ENCODE measurements around the gene RENBP.
A peak's percentile ranks its signal among the peaks of the same experiment; 100 is the strongest.

The RENBP gene

GRCh38 chrX:153905481-153906095 lies 38.9 kb downstream of the RENBP start:
- no peak for DNase-seq (ENCODE audit: insufficient read length, low spot score)
- no peak for TF ChIP-seq TAF1 (IDR thresholded peaks at IDR 0.05; ENCODE audit: low read depth, low read length)
- TF ChIP-seq POLR2A (IDR thresholded peaks at IDR 0.05; ENCODE audit: low read depth, low read length), result no peak
- TF ChIP-seq POU2F2 (IDR thresholded peaks at IDR 0.05; ENCODE audit: low read depth, low read length), result no peak
- TF ChIP-seq SPI1 (IDR thresholded peaks at IDR 0.05; ENCODE audit: low read depth, low read length), result no peak
- TF ChIP-seq POLR2AphosphoS5 (IDR thresholded peaks at IDR 0.05; ENCODE audit: low read depth, low read length), result no peak
- no peak for TF ChIP-seq PAX5 (IDR thresholded peaks at IDR 0.05; ENCODE audit: insufficient read depth, low read length, severe bottlenecking)
- FAIRE-seq, result no peak

DNA sequence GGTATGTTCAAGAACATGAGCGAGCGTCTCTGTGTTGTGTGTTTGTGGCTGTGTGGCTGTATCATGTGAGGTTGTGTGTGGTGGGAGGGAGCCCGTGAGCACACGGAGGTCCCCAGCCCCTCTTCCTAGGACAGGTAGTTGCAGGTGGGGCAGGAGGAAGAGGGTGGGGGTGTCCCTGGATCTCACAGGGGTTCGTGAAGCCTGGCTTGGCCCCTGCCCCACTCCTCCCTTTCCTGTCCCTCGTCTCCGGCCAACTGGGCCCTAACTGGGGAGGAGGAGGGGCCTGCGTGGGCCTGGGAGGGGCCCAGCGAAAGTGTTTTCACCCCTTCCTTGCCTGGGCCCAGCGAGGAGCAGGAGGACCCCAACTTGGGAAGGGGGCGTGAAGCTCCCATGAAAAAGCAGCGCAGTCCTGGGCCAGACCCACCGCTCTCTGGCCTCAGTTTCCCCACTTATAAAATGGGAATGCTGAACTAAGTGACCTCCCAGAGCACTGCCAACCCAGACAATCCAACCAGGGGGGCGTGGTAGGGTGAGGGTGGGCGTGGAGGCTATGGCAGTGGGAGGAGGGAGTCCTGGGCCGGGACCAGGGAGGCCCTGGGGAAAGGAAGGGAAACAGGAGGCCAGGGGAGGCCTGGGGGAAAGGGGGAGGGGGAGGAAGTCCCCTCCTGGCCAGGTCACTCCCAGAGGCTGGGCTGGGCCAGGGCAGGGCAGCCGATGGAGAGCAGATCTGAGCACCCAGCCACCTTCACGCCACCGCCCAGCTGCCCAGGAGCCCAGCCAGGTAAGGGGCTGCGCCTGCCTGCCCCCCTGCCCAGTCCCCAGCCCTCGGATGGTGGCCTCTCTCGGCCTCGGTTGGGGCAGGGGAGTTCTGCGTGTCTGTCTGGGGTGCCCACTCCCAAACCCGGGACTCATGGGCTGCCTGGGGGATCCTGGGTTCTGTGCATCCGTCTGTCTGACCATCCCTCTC lies 40.2 kb downstream of the RENBP start, which contains the start of gene AVPR2:
Gene AVPR2 (plus strand): TSS at position 683 of the 967 bp plus-strand sequence. CDS start 473 bp downstream, outside the sequence.
- DNase-seq (ENCODE audit: insufficient read length, low spot score) (no peak), FAIRE-seq (peak; percentile 23)
- TF ChIP-seq SPI1 (IDR thresholded peaks at IDR 0.05; ENCODE audit: low read depth, low read length) (no peak), POLR2AphosphoS5 (IDR thresholded peaks at IDR 0.05; ENCODE audit: low read depth, low read length) (no peak), PAX5 (IDR thresholded peaks at IDR 0.05; ENCODE audit: insufficient read depth, low read length, severe bottlenecking) (no peak), TAF1 (IDR thresholded peaks at IDR 0.05; ENCODE audit: low read depth, low read length) (no peak), POLR2A (IDR thresholded peaks at IDR 0.05; ENCODE audit: low read depth, low read length) (no peak), POU2F2 (IDR thresholded peaks at IDR 0.05; ENCODE audit: low read depth, low read length) (no peak)

DNA sequence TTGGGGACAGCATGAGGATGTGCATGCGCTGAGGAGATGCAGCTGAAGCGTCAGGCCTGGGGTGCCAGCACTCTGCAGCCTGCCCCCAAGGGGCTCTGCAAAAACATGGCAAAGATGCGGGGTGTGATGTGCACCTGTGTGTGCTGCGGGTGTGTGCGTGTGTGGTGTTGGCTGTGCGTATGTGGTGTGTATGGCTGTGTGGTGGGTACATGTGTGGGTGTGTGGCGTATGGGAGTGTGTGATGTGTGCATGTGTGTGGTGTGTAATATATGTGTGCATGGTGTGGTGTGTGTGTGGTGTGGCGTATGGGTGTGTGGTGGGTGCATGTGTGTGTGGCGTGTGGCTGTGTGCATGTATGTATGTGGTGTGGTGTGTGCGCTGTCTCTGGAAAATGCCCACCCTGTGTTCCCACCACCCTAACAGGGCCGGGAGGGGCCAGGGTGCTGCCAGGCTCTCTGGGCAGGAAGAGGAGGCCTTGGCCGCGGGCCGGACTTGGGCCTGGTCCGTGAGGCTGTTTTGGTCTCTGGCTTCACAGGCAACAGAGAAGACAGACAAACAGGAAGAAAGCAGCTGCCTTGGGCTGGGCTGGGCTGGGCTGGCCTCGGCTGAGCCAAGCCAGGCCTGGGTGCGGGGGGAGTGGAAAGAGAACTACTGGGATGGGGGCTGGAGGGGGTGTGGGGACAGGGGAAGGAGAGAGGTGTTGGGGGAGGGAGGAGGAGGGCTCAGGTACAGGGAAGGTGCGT lies 41.0 kb downstream of the RENBP start:
- TF ChIP-seq POU2F2 (IDR thresholded peaks at IDR 0.05; ENCODE audit: low read depth, low read length) (no peak), PAX5 (IDR thresholded peaks at IDR 0.05; ENCODE audit: insufficient read depth, low read length, severe bottlenecking) (no peak), SPI1 (IDR thresholded peaks at IDR 0.05; ENCODE audit: low read depth, low read length) (no peak), POLR2AphosphoS5 (IDR thresholded peaks at IDR 0.05; ENCODE audit: low read depth, low read length) (no peak), POLR2A (IDR thresholded peaks at IDR 0.05; ENCODE audit: low read depth, low read length) (no peak), TAF1 (IDR thresholded peaks at IDR 0.05; ENCODE audit: low read depth, low read length) (no peak)
- FAIRE-seq (peak; percentile 96), DNase-seq (ENCODE audit: insufficient read length, low spot score) (no peak)

DNA sequence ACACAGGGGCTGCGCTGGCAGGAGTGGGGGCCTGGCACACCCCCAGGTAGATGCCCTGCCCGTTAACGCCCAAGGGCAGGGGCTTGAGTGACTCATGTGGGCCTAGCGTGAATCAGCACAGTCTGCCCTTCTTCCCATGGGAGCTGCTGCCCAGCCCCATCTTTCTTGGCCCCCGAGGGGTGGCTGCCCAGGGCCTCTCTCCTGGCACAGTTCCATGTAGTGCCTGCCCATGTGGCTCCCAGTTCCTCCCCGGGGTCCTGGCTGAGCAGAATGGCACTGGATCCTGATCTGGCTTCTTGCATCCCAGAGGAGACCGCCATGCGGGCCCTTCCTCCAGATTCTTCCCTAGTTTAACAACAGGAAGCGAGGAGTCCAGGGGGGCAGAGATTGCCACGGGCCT lies 42.1 kb downstream of the RENBP start:
- FAIRE-seq, result no peak
- no peak for DNase-seq (ENCODE audit: insufficient read length, low spot score)
- TF ChIP-seq PAX5 (IDR thresholded peaks at IDR 0.05; ENCODE audit: insufficient read depth, low read length, severe bottlenecking) (no peak), POLR2A (IDR thresholded peaks at IDR 0.05; ENCODE audit: low read depth, low read length) (no peak), POU2F2 (IDR thresholded peaks at IDR 0.05; ENCODE audit: low read depth, low read length) (no peak), SPI1 (IDR thresholded peaks at IDR 0.05; ENCODE audit: low read depth, low read length) (no peak), POLR2AphosphoS5 (IDR thresholded peaks at IDR 0.05; ENCODE audit: low read depth, low read length) (no peak), TAF1 (IDR thresholded peaks at IDR 0.05; ENCODE audit: low read depth, low read length) (no peak)

GRCh38 chrX:153901753-153902140 lies 42.7 kb downstream of the RENBP start:
- FAIRE-seq, result no peak
- TF ChIP-seq TAF1 (IDR thresholded peaks at IDR 0.05; ENCODE audit: low read depth, low read length), result no peak
- no peak for TF ChIP-seq SPI1 (IDR thresholded peaks at IDR 0.05; ENCODE audit: low read depth, low read length)
- TF ChIP-seq PAX5 (IDR thresholded peaks at IDR 0.05; ENCODE audit: insufficient read depth, low read length, severe bottlenecking), result no peak
- TF ChIP-seq POU2F2 (IDR thresholded peaks at IDR 0.05; ENCODE audit: low read depth, low read length), result no peak
- no peak for TF ChIP-seq POLR2A (IDR thresholded peaks at IDR 0.05; ENCODE audit: low read depth, low read length)
- TF ChIP-seq POLR2AphosphoS5 (IDR thresholded peaks at IDR 0.05; ENCODE audit: low read depth, low read length), result no peak
- DNase-seq (ENCODE audit: insufficient read length, low spot score), result no peak

DNA sequence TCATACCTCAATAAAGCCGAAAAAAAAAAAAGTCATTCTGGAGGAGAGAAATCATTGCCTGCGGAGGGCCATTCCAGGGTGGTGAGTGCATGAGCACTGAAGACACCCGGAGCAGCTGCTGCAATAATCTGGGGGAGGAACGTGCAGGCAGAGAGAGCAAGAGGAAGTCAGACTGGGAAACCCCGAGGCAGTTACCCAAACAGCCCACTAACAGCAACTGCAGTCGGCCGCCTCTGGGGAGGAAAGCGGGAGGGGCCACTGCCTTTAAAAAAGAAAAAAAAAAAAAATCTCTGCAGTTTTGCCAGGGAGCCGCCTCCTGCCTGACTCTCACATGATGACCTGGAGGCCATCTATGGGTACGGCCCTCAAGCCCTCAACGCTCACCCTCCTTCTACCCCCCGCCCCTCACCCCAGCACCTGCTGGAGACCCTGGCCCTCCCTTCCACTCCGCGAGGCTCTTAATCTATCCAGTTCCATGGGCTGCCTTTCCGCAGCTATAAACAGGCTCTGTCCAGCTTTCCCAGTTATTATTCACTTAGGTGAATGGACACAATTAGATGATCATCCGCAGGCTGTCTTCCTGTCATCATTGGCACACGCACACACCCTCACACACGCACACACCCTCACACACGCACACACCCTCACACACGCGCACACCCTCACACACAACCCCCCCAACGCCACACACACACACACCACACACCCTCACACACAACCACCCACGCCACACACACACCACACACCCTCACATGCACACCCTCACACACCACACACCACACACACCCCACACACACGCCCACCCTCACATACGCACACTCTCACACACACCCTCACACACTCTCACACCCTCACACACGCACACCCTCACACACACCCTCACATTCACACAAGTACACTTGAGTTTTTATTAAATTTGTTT lies 43.4 kb downstream of the RENBP start:
- peak; percentile 68 for DNase-seq (ENCODE audit: insufficient read length, low spot score)
- FAIRE-seq, result peak; percentile 96
- peak; percentile 69 for TF ChIP-seq SPI1 (IDR thresholded peaks at IDR 0.05; ENCODE audit: low read depth, low read length)
- TF ChIP-seq TAF1 (IDR thresholded peaks at IDR 0.05; ENCODE audit: low read depth, low read length), result no peak
- TF ChIP-seq POLR2AphosphoS5 (IDR thresholded peaks at IDR 0.05; ENCODE audit: low read depth, low read length), result no peak
- no peak for TF ChIP-seq POU2F2 (IDR thresholded peaks at IDR 0.05; ENCODE audit: low read depth, low read length)

DNA sequence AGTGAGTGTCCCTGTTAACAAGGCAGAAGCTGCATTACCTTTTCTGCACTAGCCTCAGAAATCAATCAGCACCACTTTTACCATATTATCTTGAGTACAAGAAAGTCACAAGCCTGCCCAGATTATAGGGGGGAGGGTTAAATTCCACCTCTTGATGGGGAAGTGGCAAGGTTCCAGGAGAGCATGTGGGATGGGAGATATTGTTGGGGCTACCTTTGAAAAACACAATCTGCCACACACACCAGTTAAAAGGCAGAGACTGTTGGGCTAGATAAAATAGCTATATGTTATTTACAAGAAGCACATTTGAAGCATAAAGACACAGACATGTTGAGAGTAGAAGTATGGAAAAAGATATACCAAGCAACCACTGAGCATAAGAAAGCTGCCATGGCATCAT lies 46.5 kb downstream of the RENBP start:
- TF ChIP-seq TAF1 (IDR thresholded peaks at IDR 0.05; ENCODE audit: low read depth, low read length), result no peak
- no peak for TF ChIP-seq POLR2AphosphoS5 (IDR thresholded peaks at IDR 0.05; ENCODE audit: low read depth, low read length)
- no peak for TF ChIP-seq POLR2A (IDR thresholded peaks at IDR 0.05; ENCODE audit: low read depth, low read length)
- no peak for TF ChIP-seq PAX5 (IDR thresholded peaks at IDR 0.05; ENCODE audit: insufficient read depth, low read length, severe bottlenecking)
- no peak for TF ChIP-seq POU2F2 (IDR thresholded peaks at IDR 0.05; ENCODE audit: low read depth, low read length)
- no peak for TF ChIP-seq SPI1 (IDR thresholded peaks at IDR 0.05; ENCODE audit: low read depth, low read length)
- no peak for DNase-seq (ENCODE audit: insufficient read length, low spot score)
- FAIRE-seq, result no peak

DNA sequence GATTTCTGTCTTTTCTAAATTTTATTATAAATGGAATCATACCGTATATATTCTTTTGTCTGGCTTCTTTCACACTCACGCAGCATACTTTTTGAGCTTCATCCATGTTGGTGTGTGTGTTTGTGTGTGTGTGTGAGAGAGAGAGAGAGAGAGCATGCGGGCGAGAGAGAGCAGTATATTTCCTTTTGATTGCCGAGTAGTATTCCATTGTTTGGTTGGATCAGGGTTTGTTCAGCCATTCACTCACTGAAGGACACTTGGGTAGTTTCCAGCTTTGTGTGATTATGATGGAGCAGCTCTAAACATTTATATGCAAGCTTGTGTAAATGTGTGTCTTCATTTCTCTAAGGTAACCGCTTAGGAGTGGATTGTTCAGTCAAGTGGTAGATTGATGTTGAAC lies 55.3 kb downstream of the RENBP start:
- TF ChIP-seq PAX5 (IDR thresholded peaks at IDR 0.05; ENCODE audit: insufficient read depth, low read length, severe bottlenecking) (no peak), POLR2A (IDR thresholded peaks at IDR 0.05; ENCODE audit: low read depth, low read length) (no peak), TAF1 (IDR thresholded peaks at IDR 0.05; ENCODE audit: low read depth, low read length) (no peak), POU2F2 (IDR thresholded peaks at IDR 0.05; ENCODE audit: low read depth, low read length) (no peak), POLR2AphosphoS5 (IDR thresholded peaks at IDR 0.05; ENCODE audit: low read depth, low read length) (no peak), SPI1 (IDR thresholded peaks at IDR 0.05; ENCODE audit: low read depth, low read length) (no peak)
- no peak for FAIRE-seq
- DNase-seq (ENCODE audit: insufficient read length, low spot score), result no peak
